ENCODE data around the gene OGFR. TPM values are rescaled to one million over a fixed set of nuclear protein-coding genes. Genes with fewer than 3 reads are reported as not detected.

Gene OGFR
- total and polyA plus RNA-seq, 2 donors (not counting 3 experiments of a cell fraction or from before 2014, with no cell fraction given) = 30.8 to 44.0 TPM

- no TSS peak for BruUV-seq (replicated peaks)
- ChIA-PET POLR2A (no interaction called here), CTCF (interaction anchor here (0.8 kb wide), 2 partner anchors 10 to 11 kb away, joined by 3 to 5 read pairs; no protein-coding TSS in a partner anchor)
- Histone ChIP-seq H3K79me2 (ENCODE audit: control insufficient read depth, insufficient read depth, low read length) (peaks cover 16% of the 10 kb centered on the region), H3K27me3 (ENCODE audit: control insufficient read depth in 2 of 2, insufficient read depth in 2 of 2, low read length in 2 of 2) (no peaks in the 10 kb centered on the region), H3K4me2 (ENCODE audit: insufficient read depth, low read length) (no peak overlapping the region), H3K36me3 (ENCODE audit: control insufficient read depth in 2 of 2, extremely low read depth in 1 of 2, insufficient read depth in 2 of 2, low read length in 2 of 2) (peaks cover 0 to 9% of the 10 kb centered on the region in 2 experiments), H4K20me1 (replicated peaks; ENCODE audit: control insufficient read depth, extremely low read depth, insufficient read depth, low read length) (no peaks in the 10 kb centered on the region), H3K4me1 (ENCODE audit: control insufficient read depth, extremely low read depth, insufficient read depth, low read length) (peaks cover 10% of the 10 kb centered on the region), H2AFZ (ENCODE audit: low read depth, low read length) (no peak overlapping the region), H3K4me3 (replicated peaks in 1 of 3; ENCODE audit: insufficient read depth in 1 of 3, low read depth in 1 of 3, low read length in 3 of 3) (no peak overlapping the region), H3K27ac (ENCODE audit: insufficient read depth, low read depth, low read length) (no peak overlapping the region), H3K9me1 (replicated peaks; ENCODE audit: control insufficient read depth, extremely low read depth, insufficient read depth, low read length) (no peaks in the 10 kb centered on the region), H3K9ac (replicated peaks; ENCODE audit: extremely low read depth, insufficient read depth, low read length) (no peak overlapping the region), H3K9me3 (replicated peaks; ENCODE audit: control insufficient read depth, insufficient read depth, low read length) (no peaks in the 10 kb centered on the region)
- dilution Hi-C loops (cut with MboI; ENCODE audit: extremely low pct_ligation_motif_present, low sequenced_read_pairs) (no loop called here), intact Hi-C loops (cut with micrococcal nuclease) (no loop called here)
- FAIRE-seq = no peak
- DNase-seq (ENCODE audit: low read depth, low spot score) = no peak
- no peak for TF ChIP-seq MYC (IDR thresholded peaks at IDR 0.05; ENCODE audit: low read depth, low read length)
These were observed 53.6 kb downstream of the OGFR start for GRCh38 chr20:62858058-62858830.

- no peak for TF ChIP-seq POLR2A (IDR thresholded peaks at IDR 0.05; ENCODE audit: low read depth, low read length)
- no peak for TF ChIP-seq MYC (IDR thresholded peaks at IDR 0.05; ENCODE audit: low read depth, low read length)
- no peak for TF ChIP-seq JUN (IDR thresholded peaks at IDR 0.05; ENCODE audit: borderline replicate concordance, insufficient read depth, insufficient read length, low read depth)
- TF ChIP-seq MAX (IDR thresholded peaks at IDR 0.05; ENCODE audit: insufficient read depth, insufficient read length) = no peak
- TF ChIP-seq GATA2 (IDR thresholded peaks at IDR 0.05; ENCODE audit: insufficient read depth, insufficient read length, low read depth, low read length) = no peak
- no peak for TF ChIP-seq EZH2 (IDR thresholded peaks at IDR 0.05; ENCODE audit: borderline replicate concordance, low read depth, low read length, severe bottlenecking)
- TF ChIP-seq POLR2AphosphoS5 (IDR thresholded peaks at IDR 0.05; ENCODE audit: insufficient read depth, low read depth, low read length) = no peak
- no peak for TF ChIP-seq FOS (IDR thresholded peaks at IDR 0.05; ENCODE audit: borderline replicate concordance, insufficient read depth, low read length)
- TF ChIP-seq CTCF (IDR thresholded peaks at IDR 0.05; ENCODE audit: extremely low read depth in 1 of 2, insufficient read depth in 1 of 2, low read depth in 1 of 2, low read length in 2 of 2) = no peak
- FAIRE-seq (no peak), DNase-seq (ENCODE audit: low read depth, low spot score) (no peak)
- H2AFZ ChIP-seq (ENCODE audit: low read depth, low read length) = no peak overlapping the region
- H3K79me2 ChIP-seq (ENCODE audit: control insufficient read depth, insufficient read depth, low read length) = peaks cover 16% of the 10 kb centered on the region
- H3K27me3 ChIP-seq (ENCODE audit: control insufficient read depth in 2 of 2, insufficient read depth in 2 of 2, low read length in 2 of 2) = no peaks in the 10 kb centered on the region
- H3K27ac ChIP-seq (ENCODE audit: insufficient read depth, low read depth, low read length) = no peak overlapping the region
- peak overlapping the region; percentile 70 for H3K4me2 ChIP-seq (ENCODE audit: insufficient read depth, low read length)
- ChIA-PET POLR2A (interaction anchor here (0.7 kb wide), 1 partner anchor 55 kb away, joined by 3 read pairs; no protein-coding TSS in a partner anchor), CTCF (interaction anchor here (1.3 to 1.5 kb wide), 2 partner anchors 12 to 55 kb away, joined by 3 to 4 read pairs; no protein-coding TSS in a partner anchor)
- peaks cover 0 to 7% of the 10 kb centered on the region in 2 experiments for H3K36me3 ChIP-seq (ENCODE audit: control insufficient read depth in 2 of 2, extremely low read depth in 1 of 2, insufficient read depth in 2 of 2, low read length in 2 of 2)
- intact Hi-C loops (cut with micrococcal nuclease) = no loop called here
- no peaks in the 10 kb centered on the region for H4K20me1 ChIP-seq (replicated peaks; ENCODE audit: control insufficient read depth, extremely low read depth, insufficient read depth, low read length)
- H3K9me3 ChIP-seq (replicated peaks; ENCODE audit: control insufficient read depth, insufficient read depth, low read length) = no peaks in the 10 kb centered on the region
- H3K9ac ChIP-seq (replicated peaks; ENCODE audit: extremely low read depth, insufficient read depth, low read length) = no peak overlapping the region
- no peaks in the 10 kb centered on the region for H3K9me1 ChIP-seq (replicated peaks; ENCODE audit: control insufficient read depth, extremely low read depth, insufficient read depth, low read length)
- no peak overlapping the region for H3K4me3 ChIP-seq (replicated peaks in 1 of 3; ENCODE audit: insufficient read depth in 1 of 3, low read depth in 1 of 3, low read length in 3 of 3)
- BruUV-seq (replicated peaks) = no TSS peak
- dilution Hi-C loops (cut with MboI; ENCODE audit: extremely low pct_ligation_motif_present, low sequenced_read_pairs) = no loop called here
- peaks cover 10% of the 10 kb centered on the region for H3K4me1 ChIP-seq (ENCODE audit: control insufficient read depth, extremely low read depth, insufficient read depth, low read length)
These were observed 55.1 kb downstream of the OGFR start for GRCh38 chr20:62859721-62860120.
